Mucosa of descending colon (tissue), 3 donors: ENCODE data around the gene PCDHGB7. TPM values are rescaled to one million over a fixed set of nuclear protein-coding genes. Genes with fewer than 3 reads are reported as not detected.
"Not testable (repeated sequence)": the region's sequence is repeated elsewhere in the genome, so short reads cannot be mapped to it uniquely, and the experiment has no call there.

Source experiments
- ATAC-seq: fragments of 200-7000 bp; cut with Tn5 transposase; one replicate; pipeline ENCODE4 v1.9.1; 2020; ENCODE audit warnings: mild to moderate bottlenecking, moderate library complexity
- DNase-seq, 3 donors: peaks; one replicate each; pipeline ENCODE4 v3.0.0-alpha.2; 2020
- H3K36me3 ChIP-seq: fragments of 200-600 bp; one replicate; pipeline ENCODE4 v1.8.0; 2021; ENCODE audit warnings: low read depth, mild to moderate bottlenecking
- H3K4me1 ChIP-seq: fragments of 200-600 bp; one replicate; pipeline ENCODE4 v1.8.0; 2021; ENCODE audit warnings: low read depth, mild to moderate bottlenecking
- H3K4me3 ChIP-seq: fragments of 200-600 bp; one replicate; pipeline ENCODE4 v1.8.0; 2021; ENCODE audit warnings: mild to moderate bottlenecking
- H3K9me3 ChIP-seq: fragments of 200-600 bp; one replicate; pipeline ENCODE4 v1.8.0; 2021; ENCODE audit warnings: mild to moderate bottlenecking
- intact Hi-C, 2 donors: fragments of 100-400 bp; cut with DNase I in 1 of 2; cut with micrococcal nuclease in 1 of 2; formaldehyde crosslinking; loops; one replicate each; pipeline versions ENCODE4 v1.11.0 to v1.11.1; 2022; cut with DNase I, micrococcal nuclease
- total RNA-seq, 3 donors: library from RNA; stranded (reverse); fragmentation: NEBNext Ultra II Directional in 2 of 3; extraction: Animal tissue kit (Norgen Biotek cat#: 25700) in 2 of 3; gene quantifications; one replicate each; pipeline versions ENCODE4 v1.2.1 to v1.2.4, GENCODE V29; 2021 to 2023
- TF ChIP-seq, protein P1 (sequence below): fragments of 200-600 bp; IDR thresholded peaks from one replicate; pipeline ENCODE4 v1.8.0; 2022; ENCODE audit warnings: antibody characterized with exemption, mild to moderate bottlenecking
- donor health status: DM: no; HTN: no; CAD: no; lungs with moderate emphysema.
- donor health status: DM: no; HTN: no; CAD: no.
- donor health status: DM: no; HTN: yes; CAD: no.

Gene PCDHGB7
- total RNA-seq, 3 donors from 2014 or later, result 4.2 to 17.9 (median 4.5) TPM

DNA sequence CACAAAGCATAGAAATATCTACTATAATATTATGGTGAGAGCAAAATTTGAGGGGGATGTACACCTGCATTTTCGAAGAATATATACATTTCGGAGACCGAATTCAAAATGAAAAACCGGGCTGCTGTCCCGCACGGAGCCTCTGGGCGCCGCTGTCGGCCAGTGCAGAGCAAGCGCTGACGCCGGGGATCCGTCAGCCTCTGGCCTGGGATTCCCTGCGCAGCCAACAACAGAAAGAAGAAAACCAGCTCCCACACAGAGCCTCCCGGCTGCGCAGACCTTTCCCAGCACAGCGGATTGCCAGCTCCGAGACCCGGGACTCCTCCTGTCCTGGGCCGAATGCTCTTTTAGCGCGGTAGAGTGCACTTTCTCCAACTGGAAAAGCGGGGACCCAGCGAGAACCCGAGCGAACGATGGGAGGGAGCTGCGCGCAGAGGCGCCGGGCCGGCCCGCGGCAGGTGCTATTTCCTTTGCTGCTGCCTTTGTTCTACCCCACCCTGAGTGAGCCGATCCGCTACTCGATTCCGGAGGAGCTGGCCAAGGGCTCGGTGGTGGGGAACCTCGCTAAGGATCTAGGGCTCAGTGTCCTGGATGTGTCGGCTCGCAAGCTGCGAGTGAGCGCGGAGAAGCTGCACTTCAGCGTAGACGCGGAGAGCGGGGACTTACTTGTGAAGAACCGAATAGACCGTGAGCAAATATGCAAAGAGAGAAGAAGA, 9.5 kb upstream of the PCDHGB7 start, which contains the start of gene PCDHGB6:
Gene PCDHGB6, plus strand, starts transcription at position 232 of the 716 bp plus-strand sequence. Its CDS starts 182 bp downstream, at position 414.
- not testable (repeated sequence) for H3K4me1 ChIP-seq, H3K4me3 ChIP-seq
- peak; percentile 86 for ATAC-seq

GRCh38 chr5:141409598-141410306, 7.7 kb upstream of the PCDHGB7 start:
- ATAC-seq (no peak), DNase-seq (peak in 1 of 3 donors; percentile 36)
- intact Hi-C loops, result no loop called here
- H3K4me1 ChIP-seq, result no peaks in the 10 kb centered on the region
- H3K4me3 ChIP-seq, result no peak overlapping the region
- TF ChIP-seq, protein P1, sequence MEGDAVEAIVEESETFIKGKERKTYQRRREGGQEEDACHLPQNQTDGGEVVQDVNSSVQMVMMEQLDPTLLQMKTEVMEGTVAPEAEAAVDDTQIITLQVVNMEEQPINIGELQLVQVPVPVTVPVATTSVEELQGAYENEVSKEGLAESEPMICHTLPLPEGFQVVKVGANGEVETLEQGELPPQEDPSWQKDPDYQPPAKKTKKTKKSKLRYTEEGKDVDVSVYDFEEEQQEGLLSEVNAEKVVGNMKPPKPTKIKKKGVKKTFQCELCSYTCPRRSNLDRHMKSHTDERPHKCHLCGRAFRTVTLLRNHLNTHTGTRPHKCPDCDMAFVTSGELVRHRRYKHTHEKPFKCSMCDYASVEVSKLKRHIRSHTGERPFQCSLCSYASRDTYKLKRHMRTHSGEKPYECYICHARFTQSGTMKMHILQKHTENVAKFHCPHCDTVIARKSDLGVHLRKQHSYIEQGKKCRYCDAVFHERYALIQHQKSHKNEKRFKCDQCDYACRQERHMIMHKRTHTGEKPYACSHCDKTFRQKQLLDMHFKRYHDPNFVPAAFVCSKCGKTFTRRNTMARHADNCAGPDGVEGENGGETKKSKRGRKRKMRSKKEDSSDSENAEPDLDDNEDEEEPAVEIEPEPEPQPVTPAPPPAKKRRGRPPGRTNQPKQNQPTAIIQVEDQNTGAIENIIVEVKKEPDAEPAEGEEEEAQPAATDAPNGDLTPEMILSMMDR, result no peak
- H3K9me3 ChIP-seq, result peaks cover 92% of the 10 kb centered on the region
- no peaks in the 10 kb centered on the region for H3K36me3 ChIP-seq

More for the DNA sequence above, 9.5 kb upstream of the PCDHGB7 start, which contains the start of gene PCDHGB6:
- intact Hi-C loops, H3K36me3 ChIP-seq: not testable (repeated sequence)
- H3K9me3 ChIP-seq, result peaks cover 92% of the 10 kb centered on the region
- peak; percentile 48 to 58 (median 57) for DNase-seq
- TF ChIP-seq, protein P1, result peak; percentile 22

DNA sequence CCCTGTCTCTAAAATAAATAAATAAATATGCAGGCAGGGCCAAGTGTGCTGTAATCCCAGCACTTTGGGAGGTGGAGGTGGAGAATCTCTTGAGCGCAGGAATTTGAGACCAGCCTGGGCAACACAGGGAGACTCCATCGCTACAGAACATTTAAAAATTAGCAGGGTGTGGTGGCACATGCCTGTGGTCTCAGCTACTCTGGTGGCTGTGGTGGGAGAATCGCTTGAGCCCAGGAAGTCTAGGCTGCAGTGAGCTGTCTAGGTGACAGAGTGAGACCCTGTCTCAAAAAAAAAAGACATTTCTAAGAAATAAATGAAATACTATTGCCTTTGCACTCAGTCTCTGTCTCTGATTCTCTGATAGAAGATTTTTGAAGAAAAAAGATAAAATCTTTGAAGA, 5.9 kb upstream of the PCDHGB7 start:
- DNase-seq (no peak), ATAC-seq (no peak)
- Histone ChIP-seq H3K36me3 (no peaks in the 10 kb centered on the region), H3K9me3 (peaks cover 91% of the 10 kb centered on the region), H3K4me1 (no peaks in the 10 kb centered on the region), H3K4me3 (no peak overlapping the region)
- TF ChIP-seq, protein P1, result no peak
- intact Hi-C loops, result no loop called here

GRCh38 chr5:141412854-141413539, 4.5 kb upstream of the PCDHGB7 start, which contains the start of gene PCDHGA10:
Gene PCDHGA10 (plus strand): TSS chr5:141412987. CDS start chr5:141413176, 189 bp downstream.
- peak; percentile 84 for ATAC-seq
- intact Hi-C loops, result no loop called here
- no peaks in the 10 kb centered on the region for H3K4me1 ChIP-seq
- H3K4me3 ChIP-seq, result no peak within 1 kb of the TSS
- peaks cover 92% of the 10 kb centered on the region for H3K9me3 ChIP-seq
- DNase-seq, result peak; percentile 41 to 72 (median 59)
- TF ChIP-seq, protein P1, result no peak
- no peaks in the 10 kb centered on the region for H3K36me3 ChIP-seq

DNA sequence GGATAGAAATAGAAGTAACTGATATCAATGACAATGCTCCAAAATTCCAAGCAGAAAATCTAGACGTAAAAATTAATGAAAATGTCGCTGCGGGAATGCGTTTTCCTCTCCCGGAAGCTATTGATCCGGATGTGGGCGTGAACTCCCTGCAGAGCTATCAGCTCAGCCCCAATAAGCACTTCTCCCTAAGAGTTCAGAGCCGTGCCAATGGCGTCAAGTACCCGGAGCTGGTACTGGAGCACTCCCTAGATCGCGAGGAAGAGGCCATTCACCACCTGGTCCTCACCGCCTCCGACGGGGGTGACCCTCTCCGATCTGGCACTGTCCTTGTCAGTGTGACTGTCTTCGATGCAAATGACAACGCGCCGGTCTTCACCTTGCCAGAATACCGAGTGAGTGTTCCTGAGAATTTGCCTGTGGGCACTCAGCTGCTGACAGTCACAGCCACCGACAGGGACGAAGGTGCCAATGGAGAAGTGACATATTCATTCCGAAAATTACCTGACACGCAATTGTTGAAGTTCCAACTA, 3.9 kb upstream of the PCDHGB7 start:
- H3K9me3 ChIP-seq, result peaks cover 93% of the 10 kb centered on the region
- H3K36me3 ChIP-seq, result no peaks in the 10 kb centered on the region
- peak in 1 of 3 donors; percentile 27 for DNase-seq
- TF ChIP-seq, protein P1, result no peak
- H3K4me1 ChIP-seq, result no peaks in the 10 kb centered on the region
- no peak overlapping the region for H3K4me3 ChIP-seq
- intact Hi-C loops, result no loop called here
- ATAC-seq, result peak; percentile 28

DNA sequence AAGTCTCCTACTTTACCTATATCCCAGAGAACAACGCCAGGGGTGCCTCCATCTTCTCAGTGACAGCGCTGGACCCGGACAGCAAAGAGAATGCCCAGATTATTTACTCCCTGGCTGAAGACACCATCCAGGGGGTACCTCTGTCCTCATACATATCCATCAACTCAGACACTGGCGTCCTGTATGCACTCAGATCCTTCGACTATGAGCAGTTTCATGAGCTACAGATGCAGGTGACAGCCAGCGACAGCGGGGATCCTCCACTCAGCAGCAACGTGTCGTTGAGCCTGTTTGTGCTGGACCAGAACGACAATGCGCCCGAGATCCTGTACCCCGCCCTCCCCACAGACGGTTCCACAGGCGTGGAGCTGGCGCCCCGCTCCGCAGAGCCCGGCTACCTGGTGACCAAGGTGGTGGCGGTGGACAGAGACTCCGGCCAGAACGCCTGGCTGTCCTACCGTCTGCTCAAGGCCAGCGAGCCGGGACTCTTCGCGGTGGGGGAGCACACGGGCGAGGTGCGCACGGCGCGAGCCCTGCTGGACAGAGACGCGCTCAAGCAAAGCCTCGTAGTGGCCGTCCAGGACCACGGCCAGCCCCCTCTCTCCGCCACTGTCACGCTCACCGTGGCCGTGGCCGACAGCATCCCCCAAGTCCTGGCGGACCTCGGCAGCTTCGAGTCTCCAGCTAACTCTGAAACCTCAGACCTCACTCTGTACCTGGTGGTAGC, 2.8 kb upstream of the PCDHGB7 start:
- H3K4me1 ChIP-seq, H3K4me3 ChIP-seq, ATAC-seq, H3K36me3 ChIP-seq, intact Hi-C loops: not testable (repeated sequence)
- peaks cover 93% of the 10 kb centered on the region for H3K9me3 ChIP-seq
- peak in 1 of 3 donors; percentile 19 for DNase-seq

- not testable (repeated sequence) for ATAC-seq
These were observed 2.2 kb upstream of the PCDHGB7 start for GRCh38 chr5:141415275-141415618.

More at GRCh38 chr5:141415275-141415618, 2.2 kb upstream of the PCDHGB7 start:
- DNase-seq, result peak in 1 of 3 donors; percentile 41
- H3K4me1 ChIP-seq, H3K36me3 ChIP-seq, H3K4me3 ChIP-seq, intact Hi-C loops: not testable (repeated sequence)
- peaks cover 93% of the 10 kb centered on the region for H3K9me3 ChIP-seq
